ENCODE data around the gene NISCH. TPM values are rescaled to one million over a fixed set of nuclear protein-coding genes. Genes with fewer than 3 reads are reported as not detected.

The NISCH gene
- polyA plus RNA-seq (ENCODE audit: insufficient read length in 4 of 4) = 100 to 1,000 TPM in 3 of 4 donors, 10 to 100 TPM in 1; 87.4 to 139 (median 107) TPM

DNA sequence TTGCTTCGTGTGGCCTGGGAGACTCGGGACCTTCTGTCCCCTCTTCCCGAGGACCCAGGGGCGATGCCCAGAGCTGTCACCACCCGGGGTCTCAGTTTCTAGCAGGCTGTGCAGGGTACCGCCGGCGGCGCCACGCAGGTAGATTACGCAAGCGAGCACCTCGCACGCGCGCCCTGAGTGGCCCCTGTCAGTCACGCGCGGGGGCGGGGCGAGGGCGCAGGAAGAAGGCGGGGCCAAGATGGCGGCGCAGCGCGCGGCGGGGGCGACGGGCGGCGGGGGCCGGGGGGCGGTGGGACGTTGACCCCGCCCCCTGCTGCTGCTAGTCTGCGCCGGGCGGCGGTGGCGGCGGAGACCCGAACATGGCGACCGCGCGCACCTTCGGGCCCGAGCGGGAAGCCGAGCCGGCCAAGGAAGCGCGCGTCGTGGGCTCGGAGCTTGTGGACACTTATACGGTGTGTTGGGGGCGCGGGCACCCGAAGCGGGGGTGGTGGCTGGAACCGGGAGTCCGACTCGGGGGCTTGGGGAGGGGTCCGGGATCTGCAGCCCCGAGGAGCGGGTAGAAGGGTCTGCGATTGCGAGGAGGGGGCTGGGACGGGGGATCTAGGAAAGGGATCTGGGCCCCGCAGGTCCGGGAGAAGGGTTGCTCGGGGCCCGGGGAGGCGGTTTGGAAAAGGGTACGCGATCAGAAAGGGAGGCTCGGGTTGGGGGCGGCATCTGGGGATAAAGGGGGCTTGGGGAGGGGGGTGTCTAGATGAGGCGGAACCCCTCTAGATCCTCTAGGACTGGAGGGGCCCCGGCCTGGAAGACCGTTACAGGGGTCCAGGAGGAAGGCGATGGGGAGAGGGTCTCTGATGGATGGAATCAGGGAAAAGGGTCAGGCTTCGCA lies at the start of gene NISCH:
Gene NISCH (plus strand): TSS at position 322 of the 886 bp plus-strand sequence. CDS start 38 bp downstream, at position 360.
- DNase-seq (ENCODE audit: low read depth in 4 of 4, low spot score in 3 of 4) = peak in 3 of 4 donors; percentile 56 to 73 (median 63)

GRCh38 chr3:52406231-52406661 lies 49.2 kb upstream of the NISCH start:
- no peak for DNase-seq (ENCODE audit: low read depth in 4 of 4, low spot score in 3 of 4)

GRCh38 chr3:52406791-52407510 lies 48.5 kb upstream of the NISCH start:
- DNase-seq (ENCODE audit: low read depth in 4 of 4, low spot score in 3 of 4) = no peak

DNA sequence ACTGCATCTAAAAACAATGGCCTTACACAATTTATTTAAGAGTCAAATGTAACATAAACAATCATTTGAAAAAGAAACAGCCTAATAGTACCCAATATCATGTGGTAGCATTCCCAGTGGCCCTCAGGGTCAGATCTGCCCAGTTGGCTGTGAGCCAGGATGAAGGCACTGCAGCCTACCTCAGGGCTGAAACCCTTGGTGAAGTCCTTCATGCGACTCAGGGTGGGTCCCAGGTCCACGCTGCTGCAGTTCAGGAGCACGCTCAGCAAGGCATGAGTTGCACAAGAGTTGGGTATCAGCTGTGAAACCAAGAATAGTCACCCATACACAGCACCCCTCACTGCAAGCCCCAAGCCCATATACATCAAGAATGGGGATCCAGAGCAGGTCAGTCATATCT lies 47.6 kb upstream of the NISCH start:
- no peak for DNase-seq (ENCODE audit: low read depth in 4 of 4, low spot score in 3 of 4)

DNA sequence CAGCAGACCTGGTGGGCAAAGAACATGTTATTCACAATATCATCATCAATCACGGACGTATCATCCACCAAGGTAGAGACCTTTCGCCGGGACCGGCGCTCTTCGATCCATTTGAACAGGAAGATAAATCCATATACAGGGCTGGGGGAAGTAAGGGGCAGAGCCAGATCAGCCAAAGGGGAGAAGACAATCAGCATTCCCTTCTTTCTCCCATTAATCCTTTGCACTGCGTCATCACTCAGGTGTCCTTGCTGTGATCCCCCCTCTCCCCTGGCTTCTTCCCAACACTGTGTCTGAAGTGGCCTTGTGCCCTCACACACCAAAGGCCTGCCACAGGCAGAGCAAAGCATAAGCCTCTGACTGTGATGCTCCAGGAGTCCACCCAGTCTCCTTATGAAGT lies 46.9 kb upstream of the NISCH start:
- no peak for DNase-seq (ENCODE audit: low read depth in 4 of 4, low spot score in 3 of 4)

GRCh38 chr3:52415800-52416199 lies 39.6 kb upstream of the NISCH start:
- no peak for DNase-seq (ENCODE audit: low read depth in 4 of 4, low spot score in 3 of 4)

GRCh38 chr3:52420388-52420787 lies 35.0 kb upstream of the NISCH start:
- no peak for DNase-seq (ENCODE audit: low read depth in 4 of 4, low spot score in 3 of 4)

DNA sequence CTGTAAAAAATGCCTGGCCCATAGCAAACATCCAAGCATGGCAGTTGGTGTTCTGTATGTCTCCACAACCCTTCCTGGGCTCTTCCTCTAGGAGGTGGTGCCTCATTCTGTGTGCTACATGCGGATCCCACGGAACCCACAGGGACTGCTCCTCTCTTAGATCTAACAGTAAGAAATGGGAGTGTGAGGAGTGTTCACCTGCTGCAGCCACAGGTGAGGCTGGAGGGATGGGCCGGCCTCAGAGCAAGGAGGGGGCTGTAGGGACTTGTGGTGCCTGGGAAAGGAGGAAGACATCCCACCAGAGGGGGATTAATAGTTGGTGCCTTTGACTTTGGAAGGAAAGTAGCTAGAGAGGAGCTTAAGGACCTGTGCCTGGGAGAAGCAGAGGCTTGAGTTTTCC lies 32.7 kb upstream of the NISCH start:
- no peak for DNase-seq (ENCODE audit: low read depth in 4 of 4, low spot score in 3 of 4)

GRCh38 chr3:52423173-52423572 lies 32.2 kb upstream of the NISCH start:
- DNase-seq (ENCODE audit: low read depth in 4 of 4, low spot score in 3 of 4) = no peak

- no peak for DNase-seq (ENCODE audit: low read depth in 4 of 4, low spot score in 3 of 4)
Measured at GRCh38 chr3:52428151-52429005, 27.0 kb upstream of the NISCH start.

GRCh38 chr3:52429031-52429430 lies 26.4 kb upstream of the NISCH start:
- DNase-seq (ENCODE audit: low read depth in 4 of 4, low spot score in 3 of 4) = no peak

DNA sequence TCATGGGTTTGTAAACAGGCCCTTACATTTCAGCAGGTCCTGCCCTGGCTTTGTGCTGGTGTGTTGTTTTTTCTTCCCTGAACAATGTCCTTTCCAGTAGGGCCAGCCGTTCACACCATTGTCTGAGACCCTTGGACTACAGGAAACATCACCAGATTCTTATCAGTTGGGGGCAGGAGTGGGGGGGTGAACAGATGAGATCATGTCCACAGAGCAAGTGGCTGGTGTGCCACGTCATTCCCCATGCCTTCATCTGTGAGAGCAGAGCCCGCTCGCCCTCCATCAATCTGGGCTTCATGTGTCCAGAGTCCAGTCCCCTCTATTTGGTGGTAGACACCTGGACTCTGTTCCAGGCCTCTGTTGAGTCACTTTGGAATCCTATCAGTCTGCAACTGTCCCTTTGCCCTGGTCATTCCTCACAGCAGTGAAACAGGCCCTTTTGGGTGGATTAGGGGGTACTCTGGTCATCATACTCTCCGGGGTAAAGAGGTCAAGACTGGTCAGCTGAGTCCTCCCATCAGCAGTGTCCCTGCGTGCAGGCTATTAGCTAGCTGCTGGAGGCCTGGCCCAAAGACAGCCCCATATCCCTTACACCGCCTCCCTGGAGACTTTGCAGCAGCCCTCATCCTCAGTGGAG lies 25.5 kb upstream of the NISCH start:
- DNase-seq (ENCODE audit: low read depth in 4 of 4, low spot score in 3 of 4) = no peak

- DNase-seq (ENCODE audit: low read depth in 4 of 4, low spot score in 3 of 4) = no peak
Measured at GRCh38 chr3:52430416-52430810, 25.0 kb upstream of the NISCH start.

DNA sequence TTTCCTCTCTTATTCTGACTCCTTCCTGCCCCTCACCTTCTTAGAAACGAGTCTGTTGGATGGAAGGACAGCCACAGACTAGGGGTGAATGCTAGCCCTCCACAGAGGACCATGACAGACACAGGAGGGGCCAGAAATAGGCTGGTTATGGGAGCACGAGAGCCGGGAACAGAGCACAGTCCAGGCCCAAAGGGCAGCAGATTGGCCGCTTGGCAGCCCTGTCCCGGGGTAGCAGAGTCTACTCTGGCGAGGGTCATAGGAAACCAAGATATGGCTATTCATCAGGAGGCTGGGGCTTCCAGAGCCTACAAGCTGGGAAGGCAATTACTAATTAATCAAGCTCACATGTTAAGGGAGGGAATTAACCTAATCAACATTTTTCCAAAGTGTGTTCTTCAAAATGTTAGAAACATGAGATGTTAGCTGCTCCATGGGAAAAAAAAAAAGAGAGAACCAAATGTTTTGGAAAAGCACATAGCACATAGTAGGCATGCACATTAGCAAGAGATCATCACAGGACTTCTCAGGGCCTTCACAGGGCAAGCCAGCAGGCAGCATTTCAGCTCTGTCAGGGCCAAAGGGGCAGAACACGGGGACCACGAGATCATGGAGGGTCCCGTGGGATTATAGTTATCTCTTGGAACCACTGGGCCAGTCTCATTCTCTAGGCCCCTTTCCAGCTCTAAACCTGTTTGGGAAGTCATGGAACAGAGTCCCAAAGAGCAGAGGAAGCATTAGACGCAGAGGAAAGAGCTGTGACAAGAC lies 23.8 kb upstream of the NISCH start:
- no peak for DNase-seq (ENCODE audit: low read depth in 4 of 4, low spot score in 3 of 4)

DNA sequence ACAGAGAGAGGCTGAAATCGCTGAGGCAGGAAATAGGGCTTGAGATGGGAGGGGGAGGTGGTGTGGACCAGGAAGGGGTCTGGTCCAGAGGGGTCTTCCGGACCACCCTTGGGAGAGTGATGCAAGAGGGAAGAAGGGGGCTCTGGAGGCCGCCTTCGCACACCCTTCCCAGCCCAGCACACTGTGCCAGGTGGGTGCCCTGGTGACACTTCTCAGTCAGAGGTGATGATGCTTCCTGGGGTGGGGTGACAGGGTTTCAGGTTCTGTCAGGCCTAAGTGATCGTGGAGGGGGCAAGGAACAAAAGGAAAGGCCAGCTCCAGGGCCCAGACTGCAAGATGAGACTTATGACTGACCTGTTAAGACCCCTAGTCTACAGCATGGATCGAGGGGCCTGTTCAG lies 23.2 kb upstream of the NISCH start:
- DNase-seq (ENCODE audit: low read depth in 4 of 4, low spot score in 3 of 4) = no peak

DNA sequence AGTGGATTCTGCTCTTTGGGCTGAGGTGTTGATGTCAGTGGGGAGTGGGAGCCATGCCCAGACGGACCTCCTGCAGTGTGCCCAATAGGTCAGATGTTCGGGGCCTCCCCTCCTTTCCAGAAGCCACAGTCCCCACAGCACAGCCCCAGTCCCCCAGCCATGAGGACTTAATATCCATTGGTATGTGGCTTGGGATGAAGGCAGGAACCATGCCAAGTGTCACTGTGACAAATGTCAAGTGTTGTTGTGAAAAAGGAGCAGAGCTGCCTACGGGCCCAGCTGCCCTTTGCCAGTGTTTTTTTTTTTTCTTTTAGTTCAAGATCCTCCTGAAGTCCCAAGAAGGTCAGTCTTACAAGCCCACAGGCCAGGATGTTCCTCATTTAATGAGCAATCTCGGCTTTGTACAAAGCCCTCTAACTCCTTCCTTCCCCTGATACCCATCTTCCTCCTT lies 22.7 kb upstream of the NISCH start:
- no peak for DNase-seq (ENCODE audit: low read depth in 4 of 4, low spot score in 3 of 4)

GRCh38 chr3:52433328-52433995 lies 21.9 kb upstream of the NISCH start:
- DNase-seq (ENCODE audit: low read depth in 4 of 4, low spot score in 3 of 4) = no peak

DNA sequence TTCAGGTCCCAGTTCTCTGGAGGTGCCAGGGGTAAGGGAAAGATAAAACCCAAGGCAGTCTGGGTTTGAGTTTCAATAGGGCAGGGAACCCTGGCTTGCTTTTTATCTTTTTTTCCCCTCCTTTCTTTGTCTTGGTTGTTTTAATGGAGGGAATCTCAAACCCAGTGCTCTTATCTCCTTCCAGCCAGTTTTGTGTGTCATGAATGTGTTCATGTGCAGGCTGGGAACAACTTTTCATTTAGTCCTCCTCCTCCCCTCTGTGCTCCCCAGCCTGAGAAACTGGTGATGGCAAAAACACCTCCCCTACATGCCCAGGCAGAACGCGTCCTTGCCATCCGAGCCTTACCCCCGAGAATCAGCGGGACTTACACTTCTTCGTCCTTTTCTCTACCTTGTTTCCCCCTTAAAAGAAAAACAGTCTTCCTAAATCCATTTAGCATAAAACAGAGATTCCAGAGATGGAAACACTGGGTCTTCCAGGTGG lies 21.4 kb upstream of the NISCH start:
- DNase-seq (ENCODE audit: low read depth in 4 of 4, low spot score in 3 of 4) = no peak
